ENCODE measurements around the gene REM2.

DNA sequence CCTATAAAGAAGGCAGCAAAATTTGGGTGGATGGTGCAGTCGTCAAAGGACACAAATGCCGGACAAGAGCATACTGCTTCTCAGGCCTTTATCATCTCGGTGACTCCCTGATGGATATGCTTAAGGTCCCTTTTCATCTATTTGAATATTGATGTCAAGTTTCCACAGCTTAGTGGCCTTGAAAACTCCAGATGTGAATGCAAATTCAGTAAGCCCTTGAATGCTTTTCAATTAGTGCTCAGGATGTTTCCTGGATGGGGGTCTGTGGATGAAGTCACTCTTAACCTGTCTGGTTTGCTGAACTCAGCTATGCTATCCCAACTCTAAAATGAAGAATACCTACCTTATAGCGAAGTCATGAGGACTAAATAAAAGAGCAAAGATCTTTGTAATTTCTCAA, 10.7 kb downstream of the REM2 start:
- TF ChIP-seq, protein P1, sequence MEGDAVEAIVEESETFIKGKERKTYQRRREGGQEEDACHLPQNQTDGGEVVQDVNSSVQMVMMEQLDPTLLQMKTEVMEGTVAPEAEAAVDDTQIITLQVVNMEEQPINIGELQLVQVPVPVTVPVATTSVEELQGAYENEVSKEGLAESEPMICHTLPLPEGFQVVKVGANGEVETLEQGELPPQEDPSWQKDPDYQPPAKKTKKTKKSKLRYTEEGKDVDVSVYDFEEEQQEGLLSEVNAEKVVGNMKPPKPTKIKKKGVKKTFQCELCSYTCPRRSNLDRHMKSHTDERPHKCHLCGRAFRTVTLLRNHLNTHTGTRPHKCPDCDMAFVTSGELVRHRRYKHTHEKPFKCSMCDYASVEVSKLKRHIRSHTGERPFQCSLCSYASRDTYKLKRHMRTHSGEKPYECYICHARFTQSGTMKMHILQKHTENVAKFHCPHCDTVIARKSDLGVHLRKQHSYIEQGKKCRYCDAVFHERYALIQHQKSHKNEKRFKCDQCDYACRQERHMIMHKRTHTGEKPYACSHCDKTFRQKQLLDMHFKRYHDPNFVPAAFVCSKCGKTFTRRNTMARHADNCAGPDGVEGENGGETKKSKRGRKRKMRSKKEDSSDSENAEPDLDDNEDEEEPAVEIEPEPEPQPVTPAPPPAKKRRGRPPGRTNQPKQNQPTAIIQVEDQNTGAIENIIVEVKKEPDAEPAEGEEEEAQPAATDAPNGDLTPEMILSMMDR (IDR thresholded peaks at IDR 0.05; ENCODE audit: low read depth, low read length, poor library complexity, severe bottlenecking), result no peak
- no peak for TF ChIP-seq EZH2phosphoT487 (IDR thresholded peaks at IDR 0.05; ENCODE audit: borderline replicate concordance, low read length)

Measured in DOHH2 (cell line).